HG03460 (cell line): ENCODE measurements around the gene BRCA2.

Source experiments
- ATAC-seq: cut with Tn5 transposase; IDR thresholded peaks from one replicate; pipeline ENCODE4 v1.9.1; 2021; ENCODE audit not compliant: unreplicated experiment

BRCA2 gene

GRCh38 chr13:32426990-32427851, 111.9 kb downstream of the BRCA2 start:
- ATAC-seq, result peak; percentile 15

DNA sequence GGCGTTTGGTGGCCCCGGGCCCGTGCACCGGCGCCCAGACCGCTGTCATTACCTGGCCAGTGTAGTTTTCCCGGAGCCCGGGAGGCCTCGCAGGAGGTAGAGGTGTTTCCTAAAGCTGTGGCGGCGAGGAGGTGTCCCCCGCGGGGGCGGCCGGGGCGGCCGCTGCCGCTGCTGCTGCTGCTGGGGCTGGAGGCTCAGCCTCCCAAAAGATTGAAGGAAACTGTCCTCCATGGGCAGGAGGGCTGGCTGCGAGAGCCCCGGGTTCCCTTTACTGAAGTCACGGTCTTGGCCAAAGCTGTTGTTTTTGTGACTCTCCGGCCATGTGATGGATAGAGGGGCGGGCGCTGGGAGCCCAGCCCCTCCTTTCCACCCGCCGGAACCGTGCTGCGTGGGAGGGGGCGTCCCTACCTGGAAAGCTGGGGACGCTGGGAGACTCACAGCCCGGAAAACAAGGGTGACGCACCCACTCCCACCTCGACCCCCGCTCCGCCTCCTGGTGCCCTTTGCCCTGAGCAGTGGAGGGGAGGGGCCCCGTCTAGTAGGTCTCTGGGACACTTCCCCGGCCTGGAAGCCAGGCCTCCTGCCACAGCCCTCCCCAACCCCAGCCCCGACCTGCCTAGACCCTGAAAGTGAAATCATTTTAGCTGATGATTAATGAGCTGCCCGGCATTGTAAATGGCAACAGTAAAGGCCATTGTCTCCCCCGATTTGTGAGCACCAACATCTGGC, 112.7 kb downstream of the BRCA2 start, which contains the start of gene N4BP2L1:
Gene N4BP2L1 (minus strand): TSS at position 279 of the 729 bp plus-strand sequence. CDS start 48 bp downstream, at position 231.
- peak; percentile 61 for ATAC-seq

- ATAC-seq, result no peak
These were observed 113.5 kb downstream of the BRCA2 start for GRCh38 chr13:32428581-32429432.

DNA sequence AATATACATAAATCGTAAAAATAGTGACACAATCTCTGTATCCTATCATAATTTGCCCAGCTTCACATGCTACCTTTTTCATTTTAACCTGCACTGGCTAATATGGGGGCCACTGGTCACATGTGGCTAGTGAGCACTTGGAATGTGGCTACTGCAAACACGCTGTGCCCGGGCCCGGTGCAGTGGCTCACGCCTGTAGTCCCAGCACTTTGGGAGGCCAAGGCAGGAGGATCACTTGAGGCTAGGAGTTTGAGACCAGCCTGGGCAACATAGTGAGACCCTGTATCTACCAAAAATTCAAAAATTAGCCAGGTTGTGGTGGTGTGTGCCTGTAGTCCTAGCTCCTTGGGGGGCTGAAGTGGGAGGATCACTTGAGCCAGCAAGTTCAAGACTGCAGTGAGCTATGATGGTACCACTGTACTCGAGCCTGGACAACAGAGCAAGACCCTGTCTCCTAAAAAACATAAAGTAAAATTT, 114.2 kb downstream of the BRCA2 start:
- ATAC-seq, result no peak

GRCh38 chr13:32430018-32430747, 114.9 kb downstream of the BRCA2 start:
- no peak for ATAC-seq

DNA sequence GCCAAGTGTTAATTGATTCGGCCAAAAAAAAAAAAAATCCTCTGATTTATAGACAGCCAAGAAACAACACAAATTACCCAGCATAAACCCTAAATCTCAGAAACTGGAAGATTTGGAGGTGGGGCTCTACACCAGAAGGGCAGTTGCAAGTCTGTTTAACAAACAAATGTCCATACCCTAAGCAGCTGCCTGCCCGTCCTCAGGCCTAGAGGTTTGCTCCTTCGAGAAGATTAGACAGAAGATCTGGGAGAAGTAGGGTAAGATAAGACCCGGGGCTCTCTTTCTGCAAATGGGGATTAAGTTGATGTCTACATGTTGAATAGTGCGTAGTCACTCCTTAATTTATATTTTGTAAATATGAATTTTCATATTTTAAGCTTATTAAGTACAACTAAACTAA, 116.1 kb downstream of the BRCA2 start:
- ATAC-seq, result no peak

DNA sequence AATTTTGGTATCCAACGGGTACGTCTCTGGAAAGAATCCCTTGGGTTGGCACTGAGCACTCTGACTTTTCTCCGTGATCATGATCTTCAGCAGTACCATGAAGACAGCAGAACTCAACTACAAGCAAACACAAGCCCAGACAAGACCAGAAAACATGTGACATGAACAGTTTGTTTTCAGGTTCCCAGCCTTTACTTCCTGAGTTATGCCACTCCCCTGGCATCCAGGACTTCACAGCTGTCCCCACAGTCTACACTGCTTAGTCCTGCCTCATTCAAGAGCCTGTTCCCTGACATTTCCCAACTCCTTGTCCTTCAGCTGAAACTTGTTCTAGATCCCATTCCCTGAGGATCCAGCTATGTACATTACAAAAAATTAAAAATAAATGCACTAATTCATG, 117.5 kb downstream of the BRCA2 start:
- ATAC-seq, result no peak

DNA sequence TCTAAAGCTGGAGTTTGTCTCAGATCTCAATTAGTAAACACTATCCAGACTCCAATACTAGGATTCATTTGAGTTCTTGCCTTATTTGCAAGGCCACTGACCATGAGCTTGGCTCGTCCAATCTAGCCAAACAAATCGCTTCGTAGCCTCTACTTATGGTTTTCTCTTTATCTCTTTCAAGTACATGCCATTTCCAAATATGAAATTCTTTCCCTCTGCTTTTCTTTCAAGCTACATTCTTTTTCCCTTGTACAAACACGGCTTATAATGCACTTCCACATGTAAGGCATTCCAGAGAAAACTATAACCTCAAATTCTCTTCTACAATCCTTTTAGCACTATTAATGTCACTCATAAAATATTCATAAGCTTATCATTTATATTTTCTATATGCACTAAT, 123.6 kb downstream of the BRCA2 start:
- ATAC-seq, result no peak

- ATAC-seq, result peak; percentile 68
These were observed 127.8 kb downstream of the BRCA2 start for GRCh38 chr13:32443111-32443510.

DNA sequence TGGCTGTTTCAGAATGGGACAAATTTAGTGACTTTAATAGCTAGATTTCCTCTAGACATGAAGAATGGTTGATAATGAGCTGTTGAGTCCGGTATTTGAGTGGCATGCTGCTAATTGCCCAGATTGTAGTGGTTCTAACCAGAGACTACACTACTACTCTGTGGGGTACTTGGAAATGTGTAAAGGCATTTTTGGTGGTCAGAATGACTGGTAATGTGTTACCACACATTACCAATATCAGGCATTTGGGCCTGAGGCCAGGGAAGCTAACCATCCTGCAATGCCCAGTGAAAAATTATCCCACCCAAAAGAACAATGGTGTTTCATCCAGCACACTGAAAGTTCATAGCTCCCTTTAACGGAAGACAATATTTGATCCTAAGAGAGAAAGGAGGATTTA, 130.2 kb downstream of the BRCA2 start:
- no peak for ATAC-seq

DNA sequence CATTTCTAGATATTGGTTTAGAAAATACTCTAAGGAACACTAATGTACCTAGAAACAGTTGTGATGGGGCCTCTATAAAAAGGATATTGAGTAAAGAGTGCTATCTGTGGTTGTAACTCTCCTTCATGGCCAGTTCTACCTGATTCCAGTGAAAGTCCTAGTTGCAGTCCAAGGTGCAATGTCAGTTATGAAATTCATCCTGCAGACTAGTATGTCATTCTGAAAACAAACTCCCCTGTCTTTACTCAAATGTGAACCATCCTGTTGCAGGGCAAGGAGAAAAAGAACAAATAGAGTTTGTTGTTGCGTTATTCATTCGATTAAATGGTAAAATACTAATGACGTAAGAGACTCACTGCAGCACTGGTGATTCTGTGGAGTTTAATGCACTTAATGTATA, 130.9 kb downstream of the BRCA2 start:
- ATAC-seq, result no peak

DNA sequence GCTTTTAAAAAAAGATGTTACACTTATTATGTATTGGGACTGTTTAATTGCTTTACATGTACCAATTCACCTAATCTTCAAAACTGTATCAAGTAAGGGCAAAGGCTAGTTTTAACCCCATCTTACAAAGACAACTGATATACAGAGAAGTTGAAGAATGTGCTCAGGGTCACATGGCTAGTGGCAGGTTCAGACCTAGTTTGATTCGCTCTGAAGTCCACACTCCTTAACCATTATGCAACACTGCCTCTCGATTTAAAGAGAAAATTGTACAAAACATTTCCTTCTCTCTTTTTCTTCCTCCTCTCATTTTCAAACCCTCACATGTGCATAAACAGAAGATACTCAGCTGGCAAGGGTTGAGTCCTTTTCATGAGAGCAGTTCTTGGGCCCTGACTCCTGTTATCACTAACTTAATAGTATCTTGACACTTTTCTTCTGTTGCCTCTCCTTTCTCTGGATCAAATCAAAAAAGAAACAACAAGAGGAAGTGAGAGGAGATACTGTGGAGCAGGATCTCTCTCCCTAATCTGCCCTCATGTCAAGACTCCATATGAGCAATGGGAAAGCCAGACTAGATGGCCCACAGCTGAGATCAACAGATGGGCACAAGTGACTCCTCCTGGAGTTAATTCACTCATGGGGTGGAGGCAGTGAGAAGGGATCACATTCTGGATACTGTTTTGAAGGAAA, 131.6 kb downstream of the BRCA2 start:
- no peak for ATAC-seq

- ATAC-seq, result no peak
These were observed 132.8 kb downstream of the BRCA2 start for GRCh38 chr13:32447894-32448623.

DNA sequence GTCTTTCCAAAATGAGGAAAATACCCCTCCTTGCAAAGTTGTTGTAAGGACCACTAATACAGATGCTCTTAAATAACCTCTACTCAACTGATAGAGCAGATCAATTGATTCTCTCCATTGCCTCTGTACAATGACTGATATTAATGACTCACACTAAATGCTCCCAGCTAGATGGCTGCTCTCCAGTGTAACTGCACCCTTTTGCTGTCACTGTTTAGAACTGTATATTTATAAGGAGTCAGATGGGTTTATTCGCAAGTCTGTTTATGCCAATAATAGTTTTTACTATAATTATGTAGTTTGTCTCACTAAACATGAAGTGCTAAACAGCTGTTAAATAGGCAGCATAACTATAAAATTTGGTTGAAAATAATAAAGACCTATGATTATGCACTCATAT, 133.7 kb downstream of the BRCA2 start:
- ATAC-seq, result no peak
